Fibroblast of lung (primary cell): ENCODE data around the gene ZP1.

Experiments used
- EZH2 ChIP-seq: IDR thresholded peaks from 2 replicates; pipeline ENCODE4 v1.5.1; 2012; ENCODE audit warnings: low read length, control low read depth, mild to moderate bottlenecking; ENCODE audit errors: missing control alignments
- TF ChIP-seq, protein P1 (sequence below), 2 donors: IDR thresholded peaks in 1 of 2; conservative IDR thresholded peaks in 1 of 2; 1 replicate in 1 of 2; 2 replicates in 1 of 2; pipeline ENCODE4 v1.5.1; 2011 to 2012; ENCODE audit warnings: low read length in 2 of 2, control low read depth in 1 of 2, inconsistent platforms in 1 of 2, low read depth in 1 of 2, mild to moderate bottlenecking in 1 of 2

GRCh38 chr11:60818057-60818456 is 49.3 kb upstream of the ZP1 start:
- TF ChIP-seq, protein P1, sequence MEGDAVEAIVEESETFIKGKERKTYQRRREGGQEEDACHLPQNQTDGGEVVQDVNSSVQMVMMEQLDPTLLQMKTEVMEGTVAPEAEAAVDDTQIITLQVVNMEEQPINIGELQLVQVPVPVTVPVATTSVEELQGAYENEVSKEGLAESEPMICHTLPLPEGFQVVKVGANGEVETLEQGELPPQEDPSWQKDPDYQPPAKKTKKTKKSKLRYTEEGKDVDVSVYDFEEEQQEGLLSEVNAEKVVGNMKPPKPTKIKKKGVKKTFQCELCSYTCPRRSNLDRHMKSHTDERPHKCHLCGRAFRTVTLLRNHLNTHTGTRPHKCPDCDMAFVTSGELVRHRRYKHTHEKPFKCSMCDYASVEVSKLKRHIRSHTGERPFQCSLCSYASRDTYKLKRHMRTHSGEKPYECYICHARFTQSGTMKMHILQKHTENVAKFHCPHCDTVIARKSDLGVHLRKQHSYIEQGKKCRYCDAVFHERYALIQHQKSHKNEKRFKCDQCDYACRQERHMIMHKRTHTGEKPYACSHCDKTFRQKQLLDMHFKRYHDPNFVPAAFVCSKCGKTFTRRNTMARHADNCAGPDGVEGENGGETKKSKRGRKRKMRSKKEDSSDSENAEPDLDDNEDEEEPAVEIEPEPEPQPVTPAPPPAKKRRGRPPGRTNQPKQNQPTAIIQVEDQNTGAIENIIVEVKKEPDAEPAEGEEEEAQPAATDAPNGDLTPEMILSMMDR (conservative IDR thresholded peaks at IDR 0.05 in 1 of 2, IDR thresholded peaks at IDR 0.05 in 1 of 2; ENCODE audit: low read depth in 1 of 2, low read length in 2 of 2): no peak
- TF ChIP-seq EZH2: no peak
